ENCODE data around the gene MIDN. TPM values are rescaled to one million over a fixed set of nuclear protein-coding genes. Genes with fewer than 3 reads are reported as not detected.

The MIDN gene
- total RNA-seq, 4 donors from 2014 or later = 34.9 to 117 (median 86.3) TPM

GRCh38 chr19:1239420-1239795, 9.0 kb upstream of the MIDN start:
- intact Hi-C loops (cut with DNase I; ENCODE audit: low total_unique reads) = no loop called here
- Histone ChIP-seq H3K4me3 (no peak overlapping the region), H3K27me3 (peaks cover 4 to 6% (median 5%) of the 10 kb centered on the region in 3 donors), H3K4me1 (peaks cover 34 to 50% of the 10 kb centered on the region in 2 donors), H3K36me3 (no peaks in the 10 kb centered on the region), H3K27ac (peak overlapping the region; percentile 93 to 100 (median 97)), H3K9me3 (no peaks in the 10 kb centered on the region)
- DNase-seq (no peak), ATAC-seq (no peak)
- in situ Hi-C loops (cut with MboI; ENCODE audit: low sequenced_read_pairs in 4 of 4) = no loop called here
- TF ChIP-seq POLR2A (IDR thresholded peaks at IDR 0.05) = no peak
- TF ChIP-seq CTCF (IDR thresholded peaks at IDR 0.05 in 4 of 5, conservative IDR thresholded peaks at IDR 0.05 in 1 of 5) = no peak

GRCh38 chr19:1239796-1240737, 8.3 kb upstream of the MIDN start:
- DNase-seq (peak; percentile 73 to 83), ATAC-seq (peak; percentile 13 to 20)
- Histone ChIP-seq H3K9me3 (no peaks in the 10 kb centered on the region), H3K27ac (peak overlapping the region; percentile 93 to 100 (median 97)), H3K36me3 (no peaks in the 10 kb centered on the region), H3K4me3 (peak overlapping the region; percentile 43 to 75 (median 54)), H3K4me1 (peaks cover 40 to 56% of the 10 kb centered on the region in 2 donors), H3K27me3 (peaks cover 4 to 6% (median 5%) of the 10 kb centered on the region in 3 donors)
- in situ Hi-C loops (cut with MboI; ENCODE audit: low sequenced_read_pairs in 4 of 4) = no loop called here
- TF ChIP-seq CTCF (IDR thresholded peaks at IDR 0.05 in 4 of 5, conservative IDR thresholded peaks at IDR 0.05 in 1 of 5) (peak; percentile 77 to 100 (median 99)), POLR2A (IDR thresholded peaks at IDR 0.05) (peak; percentile 43 to 55)
- intact Hi-C loops (cut with DNase I; ENCODE audit: low total_unique reads) = loop anchor here (1.0 to 10.0 kb wide), 6 partner anchors 68 to 925 kb away; partner anchors contain the start of genes DOT1L, POLR2E and SBNO2

- Histone ChIP-seq H3K27me3 (peaks cover 4 to 6% (median 5%) of the 10 kb centered on the region in 3 donors), H3K36me3 (no peaks in the 10 kb centered on the region), H3K4me3 (peak overlapping the region; percentile 54 to 97 (median 78)), H3K9me3 (no peaks in the 10 kb centered on the region), H3K4me1 (peaks cover 46 to 62% of the 10 kb centered on the region in 2 donors), H3K27ac (peak overlapping the region; percentile 93 to 100 (median 97))
- in situ Hi-C loops (cut with MboI; ENCODE audit: low sequenced_read_pairs in 4 of 4) (no loop called here), intact Hi-C loops (cut with DNase I; ENCODE audit: low total_unique reads) (loop anchor here (1.0 to 10.0 kb wide), 7 partner anchors 20 to 924 kb away; partner anchors contain the start of genes DOT1L, POLR2E and SBNO2)
- ATAC-seq (no peak), DNase-seq (no peak)
- TF ChIP-seq POLR2A (IDR thresholded peaks at IDR 0.05) (no peak), CTCF (IDR thresholded peaks at IDR 0.05 in 4 of 5, conservative IDR thresholded peaks at IDR 0.05 in 1 of 5) (no peak)
These were observed 7.5 kb upstream of the MIDN start for GRCh38 chr19:1240925-1241324.

- in situ Hi-C loops (cut with MboI; ENCODE audit: low sequenced_read_pairs in 4 of 4) = no loop called here
- DNase-seq (peak; percentile 93 to 94), ATAC-seq (peak; percentile 37 to 48)
- TF ChIP-seq POLR2A (IDR thresholded peaks at IDR 0.05) (peak; percentile 97 to 98), CTCF (IDR thresholded peaks at IDR 0.05 in 4 of 5, conservative IDR thresholded peaks at IDR 0.05 in 1 of 5) (no peak)
- Histone ChIP-seq H3K36me3 (no peaks in the 10 kb centered on the region), H3K4me1 (peaks cover 52 to 67% of the 10 kb centered on the region in 2 donors), H3K4me3 (peak within 1 kb of the TSS; percentile 75 to 97 (median 81)), H3K27me3 (peaks cover 0 to 5% (median 0%) of the 10 kb centered on the region in 3 donors), H3K27ac (peak within 1 kb of the TSS; percentile 93 to 100 (median 97)), H3K9me3 (no peaks in the 10 kb centered on the region)
- intact Hi-C loops (cut with DNase I; ENCODE audit: low total_unique reads) = loop anchor here (1.0 to 10.0 kb wide), 6 partner anchors 20 to 923 kb away; partner anchors contain the start of genes DOT1L, POLR2E and SBNO2
These were observed 6.8 kb upstream of the MIDN start, which contains the start of gene ATP5F1D for GRCh38 chr19:1241417-1242095. ATP5F1D (plus strand) TSS chr19:1241751; CDS start chr19:1241851, 100 bp downstream.
